D721Med (cell line): Measurements from ENCODE around the gene PRR5L.
"Not testable (repeated sequence)": the region's sequence is repeated elsewhere in the genome, so short reads cannot be mapped to it uniquely, and the experiment has no call there.

ENCODE experiments used
- DNase-seq: peaks from one replicate; pipeline ENCODE4 v3.0.0; 2011; ENCODE audit warnings: low spot score; ENCODE audit not compliant: insufficient read length
- FAIRE-seq: peaks from 2 replicates; lab custom pipeline; 2011; peaks lifted over from hg19 to GRCh38; lab: Jason Lieb, UNC
- TF ChIP-seq, protein P1 (sequence below): IDR thresholded peaks from 2 replicates; pipeline ENCODE4 v1.5.1; 2012; ENCODE audit warnings: mild to moderate bottlenecking, control low read depth; ENCODE audit not compliant: insufficient read depth; ENCODE audit errors: missing control alignments

PRR5L gene

DNA sequence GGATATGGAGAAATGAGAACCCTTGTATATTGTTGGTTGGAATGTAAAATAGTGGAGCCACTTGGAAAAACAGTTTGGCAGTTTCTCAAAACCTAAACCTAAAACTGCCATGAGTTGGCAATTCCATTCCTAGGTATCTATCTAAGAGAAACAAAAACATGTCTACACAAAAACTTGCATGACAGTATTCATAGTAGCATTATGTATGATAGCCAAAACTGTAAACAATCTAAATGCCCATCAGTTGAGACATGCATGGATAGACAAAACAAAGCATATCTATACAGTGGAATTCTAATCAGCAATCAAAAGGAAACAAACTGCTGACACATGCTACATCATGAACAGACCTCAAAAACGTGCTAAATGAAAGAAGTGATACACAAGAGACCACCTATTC lies 179.1 kb downstream of the PRR5L start:
- TF ChIP-seq, protein P1, sequence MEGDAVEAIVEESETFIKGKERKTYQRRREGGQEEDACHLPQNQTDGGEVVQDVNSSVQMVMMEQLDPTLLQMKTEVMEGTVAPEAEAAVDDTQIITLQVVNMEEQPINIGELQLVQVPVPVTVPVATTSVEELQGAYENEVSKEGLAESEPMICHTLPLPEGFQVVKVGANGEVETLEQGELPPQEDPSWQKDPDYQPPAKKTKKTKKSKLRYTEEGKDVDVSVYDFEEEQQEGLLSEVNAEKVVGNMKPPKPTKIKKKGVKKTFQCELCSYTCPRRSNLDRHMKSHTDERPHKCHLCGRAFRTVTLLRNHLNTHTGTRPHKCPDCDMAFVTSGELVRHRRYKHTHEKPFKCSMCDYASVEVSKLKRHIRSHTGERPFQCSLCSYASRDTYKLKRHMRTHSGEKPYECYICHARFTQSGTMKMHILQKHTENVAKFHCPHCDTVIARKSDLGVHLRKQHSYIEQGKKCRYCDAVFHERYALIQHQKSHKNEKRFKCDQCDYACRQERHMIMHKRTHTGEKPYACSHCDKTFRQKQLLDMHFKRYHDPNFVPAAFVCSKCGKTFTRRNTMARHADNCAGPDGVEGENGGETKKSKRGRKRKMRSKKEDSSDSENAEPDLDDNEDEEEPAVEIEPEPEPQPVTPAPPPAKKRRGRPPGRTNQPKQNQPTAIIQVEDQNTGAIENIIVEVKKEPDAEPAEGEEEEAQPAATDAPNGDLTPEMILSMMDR, result no peak
- FAIRE-seq, result no peak
- DNase-seq, result no peak

DNA sequence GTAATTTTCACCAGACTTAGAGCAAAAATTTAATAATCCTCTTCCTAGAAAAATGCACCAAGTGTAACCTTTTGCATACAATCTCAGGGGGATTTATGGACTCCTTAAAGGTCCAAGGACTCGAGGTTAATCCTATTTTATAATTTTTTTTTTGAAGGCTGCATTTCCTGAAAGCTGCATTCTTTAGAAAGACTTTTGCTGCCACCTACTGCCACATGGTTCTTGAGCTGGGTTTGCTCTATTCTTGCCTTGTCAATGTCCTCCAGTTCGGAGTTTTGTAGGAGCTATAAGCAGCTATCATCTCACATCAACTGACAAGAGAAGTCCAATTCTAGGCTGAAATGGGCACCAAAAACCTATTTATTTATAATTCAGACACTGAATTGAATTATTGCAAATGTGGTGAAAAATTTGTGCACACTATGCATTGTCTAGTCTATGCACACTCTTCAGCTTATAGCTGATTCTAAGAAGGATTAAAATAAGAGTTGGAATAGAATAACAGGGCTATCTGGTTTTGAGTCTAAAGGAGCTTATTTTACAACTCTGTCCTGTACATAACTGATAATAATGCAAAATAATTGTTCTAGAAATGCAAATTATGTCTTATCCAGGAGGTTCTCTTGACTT lies 182.7 kb downstream of the PRR5L start:
- TF ChIP-seq, protein P1, result peak; percentile 88
- DNase-seq, result no peak
- peak; percentile 68 for FAIRE-seq

DNA sequence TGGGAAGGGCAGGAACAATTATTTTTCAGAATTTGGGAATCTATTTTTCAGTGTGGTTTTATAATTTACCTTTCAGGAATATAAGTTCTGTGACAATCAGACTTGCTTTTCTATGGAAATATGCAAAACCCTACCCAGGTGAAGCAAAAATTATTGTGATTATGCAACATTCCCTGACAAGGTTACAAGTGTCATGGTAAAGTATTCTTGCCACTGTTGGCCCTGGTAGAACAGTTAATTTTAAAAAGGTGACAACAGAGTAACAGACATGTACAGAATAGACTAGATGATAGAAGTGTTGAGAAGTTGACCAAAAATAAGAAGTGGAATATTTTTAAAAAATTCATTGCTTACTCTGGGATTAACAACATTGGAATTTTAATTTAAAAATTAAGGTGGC lies 184.7 kb downstream of the PRR5L start:
- TF ChIP-seq, protein P1, result no peak
- no peak for DNase-seq
- FAIRE-seq, result no peak

DNA sequence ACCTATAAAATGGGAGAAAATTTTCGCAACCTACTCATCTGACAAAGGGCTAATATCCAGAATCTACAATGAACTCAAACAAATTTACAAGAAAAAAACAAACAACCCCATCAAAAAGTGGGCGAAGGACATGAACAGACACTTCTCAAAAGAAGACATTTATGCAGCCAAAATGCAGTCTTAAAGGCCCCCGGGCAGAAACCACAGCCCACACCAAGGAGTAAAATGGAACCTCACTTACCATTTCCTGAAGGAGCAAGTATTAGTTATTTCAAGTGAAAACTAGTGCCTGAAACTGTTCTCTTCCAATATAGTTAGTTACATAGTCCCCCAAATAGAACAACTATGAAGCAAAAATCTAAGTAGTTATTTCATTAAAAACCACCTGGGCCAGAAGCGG lies 187.0 kb downstream of the PRR5L start:
- not testable (repeated sequence) for DNase-seq, FAIRE-seq

DNA sequence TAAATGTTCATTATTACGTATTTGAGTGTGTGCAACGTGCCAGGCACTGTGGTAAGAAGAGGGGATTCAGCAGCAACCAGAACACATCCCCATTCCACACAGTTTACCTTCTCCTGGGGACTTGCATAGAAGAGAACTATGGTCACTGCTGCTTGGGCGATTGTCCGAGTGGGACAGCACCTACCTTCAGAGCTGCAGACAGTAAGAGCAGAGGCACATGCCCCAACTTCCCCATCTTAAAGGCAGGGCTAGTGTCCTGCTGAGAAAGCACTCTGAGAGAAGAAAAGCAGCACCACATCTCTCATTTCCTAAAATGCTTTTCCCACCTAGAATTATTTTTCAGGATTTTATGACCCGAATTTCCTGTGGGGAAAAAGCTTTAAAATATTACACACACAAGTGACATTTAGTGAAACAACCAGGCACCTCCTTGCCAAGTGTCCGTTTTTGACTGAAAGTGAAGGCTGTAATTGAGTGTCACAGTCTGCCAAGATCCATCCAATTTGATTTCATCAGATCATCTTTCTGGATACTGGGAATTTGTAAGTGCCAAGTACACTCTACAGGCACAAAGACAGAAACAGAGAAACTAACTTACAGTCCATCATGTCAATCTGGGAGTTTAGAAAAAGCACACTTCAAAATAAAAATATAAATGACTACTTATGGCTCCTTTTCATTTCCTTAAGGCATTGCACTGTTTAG lies 189.4 kb downstream of the PRR5L start:
- FAIRE-seq (no peak), DNase-seq (no peak)
- TF ChIP-seq, protein P1, result no peak

DNA sequence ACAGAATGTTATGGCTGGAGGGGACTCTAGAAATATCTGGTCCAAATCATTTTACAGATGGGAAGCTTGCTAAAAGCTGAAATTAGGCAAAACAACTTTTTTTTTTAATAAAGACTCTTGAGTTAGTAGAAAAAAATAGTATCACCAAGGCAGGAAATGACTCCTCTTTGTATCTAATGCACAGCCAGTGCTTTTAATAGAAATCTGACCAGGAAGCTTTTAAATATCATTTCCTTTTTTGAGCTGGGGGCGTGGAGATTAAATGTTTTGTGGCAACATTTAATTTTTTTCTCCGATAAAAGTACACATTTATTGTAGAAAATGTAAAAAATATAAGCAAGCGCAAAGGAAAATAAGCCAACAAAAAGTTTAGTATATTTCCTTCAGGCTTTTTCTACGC lies 191.5 kb downstream of the PRR5L start:
- TF ChIP-seq, protein P1, result no peak
- DNase-seq (no peak), FAIRE-seq (no peak)

DNA sequence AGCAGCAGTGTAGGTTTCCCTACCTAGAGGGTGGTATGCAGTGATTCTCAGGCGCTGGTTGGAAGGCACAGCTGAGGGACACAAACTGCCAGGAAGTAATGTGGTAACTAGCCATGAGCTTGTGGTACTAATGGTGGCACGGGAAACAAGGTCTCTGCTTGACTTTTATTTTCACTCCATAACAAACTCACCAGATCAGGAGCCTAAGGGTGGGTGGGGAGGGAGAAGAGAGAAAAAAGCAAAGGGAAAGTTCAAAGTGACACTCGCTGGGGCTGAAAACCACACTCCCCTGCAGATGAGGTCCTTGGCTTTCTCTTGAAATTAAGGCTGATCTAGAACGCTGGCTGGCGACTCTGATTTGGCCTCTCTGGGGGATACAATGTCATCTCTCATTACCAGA lies 192.0 kb downstream of the PRR5L start:
- TF ChIP-seq, protein P1, result no peak
- no peak for FAIRE-seq
- DNase-seq, result no peak
